CD1c-positive myeloid dendritic cell (primary cell): ENCODE results near the gene SPNS3.

Experiments used
- DNase-seq: peaks from one replicate; pipeline ENCODE4 v3.0.0-alpha.2; 2016; ENCODE audit errors: extremely low spot score

SPNS3 gene

DNA sequence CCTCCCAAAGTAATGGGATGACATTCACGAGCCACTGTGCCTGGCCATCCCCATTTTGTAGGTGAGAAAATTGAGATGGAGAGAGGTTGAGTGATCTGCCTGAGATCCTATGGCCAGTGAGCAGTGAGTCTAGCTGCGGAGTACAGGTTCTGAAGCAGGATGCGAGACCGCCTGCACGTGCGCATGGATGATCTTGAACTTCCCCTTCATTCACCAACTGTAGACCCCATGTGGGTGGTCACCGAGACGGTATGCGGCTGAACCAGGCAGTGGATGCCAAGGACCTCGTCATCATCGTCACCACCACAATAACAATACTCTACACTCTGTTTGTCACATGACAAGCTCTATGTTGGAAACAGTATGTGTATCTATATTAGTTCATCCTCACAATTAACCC, 6.2 kb upstream of the SPNS3 start:
- DNase-seq = peak; percentile 13

DNA sequence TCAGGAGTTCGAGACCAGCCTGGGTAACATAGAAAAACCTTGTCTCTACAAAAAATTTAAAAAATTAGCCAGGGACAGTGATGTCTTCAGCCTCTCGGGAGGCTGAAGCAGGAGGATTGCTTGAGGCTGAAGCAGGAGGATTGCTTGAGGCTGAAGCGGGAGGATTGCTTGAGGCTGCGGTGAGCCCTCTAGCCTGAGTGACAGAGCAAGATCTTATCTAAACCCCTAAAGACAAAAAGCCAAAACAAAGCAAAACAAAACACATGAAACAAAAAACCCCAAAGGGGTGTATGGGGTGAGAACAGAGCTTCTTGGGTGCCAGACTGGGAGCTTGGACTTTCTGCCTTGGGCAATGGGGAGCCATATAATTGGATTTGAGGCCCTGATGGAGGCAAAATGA, 2.6 kb downstream of the SPNS3 start:
- no peak for DNase-seq

DNA sequence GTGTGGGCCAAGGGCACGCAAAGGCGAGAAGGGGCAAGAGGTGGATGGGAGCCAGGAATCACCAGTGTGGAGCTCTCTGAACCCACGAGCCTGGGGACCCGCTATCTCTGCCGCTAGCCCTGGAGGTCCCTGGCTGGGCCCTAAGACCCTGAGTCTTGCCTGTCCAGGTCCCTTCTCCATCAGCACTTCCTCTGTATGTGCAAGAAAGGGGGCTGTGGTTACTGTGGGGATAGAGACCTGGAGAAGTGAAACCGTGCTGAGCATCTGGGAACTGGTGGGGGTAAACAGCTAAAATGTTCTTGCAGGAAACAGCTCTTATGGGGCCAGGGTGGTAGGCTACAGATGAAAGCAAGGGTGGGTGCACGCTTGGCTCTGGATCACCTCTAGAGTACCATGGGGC, 3.1 kb downstream of the SPNS3 start:
- peak; percentile 65 for DNase-seq

DNA sequence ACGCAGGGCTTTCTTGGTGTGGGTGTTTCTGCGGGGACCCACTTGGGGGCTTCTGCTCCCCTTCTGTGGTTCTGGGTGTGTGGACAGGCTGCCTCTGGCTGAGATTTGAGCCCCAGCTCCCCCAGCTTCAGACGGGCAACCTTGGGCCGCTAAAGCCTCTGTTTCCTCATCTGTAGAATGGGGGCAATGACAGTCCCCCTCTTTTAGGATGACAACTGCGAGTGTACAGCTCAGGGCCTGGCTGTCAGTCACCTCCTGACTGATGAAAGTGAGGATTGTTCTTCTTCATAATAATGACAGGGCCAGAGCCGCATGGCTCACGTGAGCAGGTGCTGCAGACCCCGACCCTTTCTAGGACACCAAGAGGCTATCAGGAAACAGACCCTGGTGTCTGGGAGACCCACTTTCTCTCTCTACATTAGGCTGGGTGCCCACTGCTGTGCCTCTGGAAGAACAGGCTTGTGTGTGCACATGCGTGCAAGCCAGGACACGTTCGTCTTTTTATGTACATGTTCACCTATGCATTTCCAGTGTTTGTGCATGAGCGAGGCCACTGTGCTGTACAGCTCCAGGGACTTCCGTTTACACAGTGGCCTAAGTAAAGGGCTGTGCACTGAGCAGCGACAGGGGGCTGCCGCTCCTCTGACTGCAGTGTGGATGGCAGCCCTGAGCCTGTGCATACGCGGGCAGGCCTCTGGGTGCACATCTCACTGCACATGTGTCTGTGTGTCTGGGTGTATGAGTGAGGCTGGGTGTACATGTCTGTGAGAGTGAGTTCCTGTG, 4.6 kb downstream of the SPNS3 start:
- DNase-seq = no peak

DNA sequence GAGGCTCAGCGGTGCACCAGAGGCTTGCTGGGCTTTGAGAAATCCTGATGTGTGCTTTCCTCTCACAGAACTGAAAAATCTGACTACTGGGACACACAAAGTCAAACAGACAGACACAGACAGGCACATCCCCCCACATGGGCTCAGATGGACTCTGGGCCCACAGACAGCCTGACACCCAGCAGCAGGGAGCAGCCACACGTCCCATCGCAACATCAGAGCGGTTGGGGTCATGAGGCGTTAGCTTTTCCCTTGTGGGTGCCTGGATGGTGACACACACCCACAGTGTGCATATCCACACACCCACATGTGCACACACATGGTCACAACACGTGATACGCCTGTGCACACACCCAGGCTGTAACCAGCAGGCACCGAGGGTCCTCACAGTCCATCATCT, 6.3 kb downstream of the SPNS3 start:
- DNase-seq = no peak

DNA sequence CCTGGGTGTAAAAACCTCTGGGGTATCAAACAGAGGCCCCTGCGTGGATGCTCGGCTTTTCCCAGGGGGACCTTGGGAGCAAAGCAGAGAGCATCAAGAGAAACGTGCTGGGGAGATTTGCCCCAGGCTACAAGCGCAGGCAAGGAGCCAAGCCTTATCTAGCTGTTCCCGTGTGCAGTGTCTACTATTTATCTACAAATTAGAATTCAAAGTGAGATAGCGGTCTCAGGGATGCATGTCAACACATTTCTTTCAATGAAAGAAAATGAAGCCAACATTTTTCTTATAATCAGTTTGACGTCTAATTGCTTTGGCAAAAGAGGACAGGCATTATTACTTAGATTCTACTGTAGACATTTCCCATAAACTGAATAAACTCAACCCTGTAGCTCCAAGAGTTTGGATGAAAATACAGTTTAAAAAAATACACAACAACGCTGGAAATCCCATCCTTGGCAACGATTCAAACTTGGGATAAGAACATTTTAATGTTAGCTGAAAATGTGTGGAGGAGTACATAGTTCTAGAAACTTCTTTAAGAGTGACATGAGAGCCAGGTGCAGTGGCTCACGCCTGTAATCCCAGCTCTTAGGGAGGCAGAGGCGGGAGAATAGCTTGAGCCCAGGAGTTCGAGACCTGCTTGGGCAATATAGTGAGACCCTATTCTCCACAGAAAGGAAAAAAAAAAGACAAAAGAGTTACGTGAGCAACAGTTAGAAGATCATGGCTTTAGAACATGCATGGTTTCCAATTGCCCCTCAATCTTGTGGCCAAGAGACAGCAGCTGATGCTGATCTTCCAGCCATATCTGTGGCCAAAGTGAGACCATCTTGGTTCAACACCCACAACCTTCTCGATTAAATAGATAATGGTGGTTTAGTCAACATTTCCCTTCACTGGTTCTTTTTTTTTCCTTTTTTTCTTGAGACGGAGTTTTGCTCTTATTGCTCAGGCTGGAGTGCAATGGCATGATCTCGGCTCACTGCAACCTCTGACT, 7.2 kb downstream of the SPNS3 start:
- no peak for DNase-seq

DNA sequence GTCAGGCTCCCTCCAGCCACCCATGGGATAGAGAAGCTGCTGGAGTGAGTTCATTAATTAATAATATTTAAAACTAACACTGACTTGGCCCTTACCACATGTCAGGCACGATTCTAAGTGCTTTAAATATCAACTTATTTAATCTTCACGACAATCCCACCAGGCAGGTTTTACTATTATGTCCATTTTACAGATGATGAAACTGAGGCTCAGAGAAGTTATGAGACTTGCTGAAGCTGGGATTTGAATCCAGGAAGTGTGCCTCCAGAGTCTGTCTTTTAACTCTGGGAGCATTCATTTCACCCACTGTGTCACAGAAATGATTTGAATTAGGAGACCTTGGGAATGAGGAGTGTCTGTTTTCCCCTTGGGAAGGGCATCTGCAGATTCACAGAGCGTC, 8.8 kb downstream of the SPNS3 start:
- DNase-seq = no peak

DNA sequence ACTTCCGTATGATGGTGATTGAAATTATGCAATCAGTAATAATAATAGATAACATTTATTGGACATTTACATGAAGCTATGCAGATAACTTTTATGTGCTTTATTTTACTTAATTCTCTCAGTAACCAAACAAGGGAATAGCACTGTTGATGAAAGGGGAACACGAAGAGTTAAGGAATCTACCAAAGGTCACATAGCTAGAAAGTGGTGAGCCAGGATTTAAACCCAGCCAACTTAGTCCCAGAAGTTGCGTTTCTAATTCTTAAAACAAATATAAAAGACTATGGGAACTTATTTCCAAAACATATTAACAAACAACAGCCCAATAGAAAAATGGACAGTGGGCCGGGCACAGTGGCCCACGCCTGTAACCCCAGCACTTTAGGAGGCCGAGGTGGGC, 9.7 kb downstream of the SPNS3 start:
- DNase-seq = no peak

DNA sequence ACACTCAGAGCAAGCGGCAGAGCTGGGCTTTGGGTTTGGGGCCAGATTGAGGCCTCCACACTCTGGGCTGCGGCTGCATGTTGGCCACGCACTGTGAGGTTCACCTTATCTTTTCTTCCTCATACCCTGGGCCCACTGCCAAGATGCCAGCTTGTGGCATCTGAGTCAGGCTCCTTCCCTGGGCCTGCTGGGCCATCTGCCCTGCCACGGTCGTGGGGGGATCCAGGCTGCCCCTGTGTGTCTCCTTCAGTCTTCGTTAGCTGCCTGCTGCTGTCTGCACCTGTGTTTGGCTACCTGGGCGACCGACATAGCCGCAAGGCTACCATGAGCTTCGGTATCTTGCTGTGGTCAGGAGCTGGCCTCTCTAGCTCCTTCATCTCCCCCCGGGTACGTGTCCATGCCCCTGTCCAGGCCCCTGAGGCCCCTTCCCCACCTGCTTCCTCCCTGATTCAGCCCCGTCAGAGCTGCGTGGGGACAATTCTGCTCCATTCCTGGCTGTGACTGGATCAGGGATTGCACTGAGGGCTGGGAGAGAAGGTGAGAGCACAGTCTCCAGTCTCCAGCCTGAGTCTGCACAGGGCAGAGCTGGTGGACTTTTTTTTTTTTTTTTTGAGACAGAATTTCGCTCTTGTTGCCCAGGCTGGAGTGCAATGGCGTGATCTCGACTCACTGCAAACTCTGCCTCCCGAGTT, 11.2 kb downstream of the SPNS3 start:
- peak; percentile 30 for DNase-seq

DNA sequence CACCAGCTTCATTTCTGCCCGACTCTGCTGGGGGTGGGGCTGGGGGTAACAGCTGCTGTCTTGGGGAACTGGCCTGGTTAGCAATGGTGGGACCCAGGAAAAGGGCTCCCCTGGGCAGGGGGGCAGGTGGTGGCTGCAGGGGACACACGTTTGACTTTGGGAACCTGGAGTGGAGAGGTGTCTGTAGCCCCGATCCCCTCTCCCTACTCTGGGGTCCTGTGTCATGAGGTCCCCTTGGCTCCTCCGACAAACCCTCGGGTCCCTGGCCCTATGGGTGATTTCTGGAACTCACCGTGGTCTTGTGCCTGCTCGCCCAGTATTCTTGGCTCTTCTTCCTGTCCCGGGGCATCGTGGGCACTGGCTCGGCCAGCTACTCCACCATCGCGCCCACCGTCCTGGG, 12.0 kb downstream of the SPNS3 start:
- DNase-seq = no peak

DNA sequence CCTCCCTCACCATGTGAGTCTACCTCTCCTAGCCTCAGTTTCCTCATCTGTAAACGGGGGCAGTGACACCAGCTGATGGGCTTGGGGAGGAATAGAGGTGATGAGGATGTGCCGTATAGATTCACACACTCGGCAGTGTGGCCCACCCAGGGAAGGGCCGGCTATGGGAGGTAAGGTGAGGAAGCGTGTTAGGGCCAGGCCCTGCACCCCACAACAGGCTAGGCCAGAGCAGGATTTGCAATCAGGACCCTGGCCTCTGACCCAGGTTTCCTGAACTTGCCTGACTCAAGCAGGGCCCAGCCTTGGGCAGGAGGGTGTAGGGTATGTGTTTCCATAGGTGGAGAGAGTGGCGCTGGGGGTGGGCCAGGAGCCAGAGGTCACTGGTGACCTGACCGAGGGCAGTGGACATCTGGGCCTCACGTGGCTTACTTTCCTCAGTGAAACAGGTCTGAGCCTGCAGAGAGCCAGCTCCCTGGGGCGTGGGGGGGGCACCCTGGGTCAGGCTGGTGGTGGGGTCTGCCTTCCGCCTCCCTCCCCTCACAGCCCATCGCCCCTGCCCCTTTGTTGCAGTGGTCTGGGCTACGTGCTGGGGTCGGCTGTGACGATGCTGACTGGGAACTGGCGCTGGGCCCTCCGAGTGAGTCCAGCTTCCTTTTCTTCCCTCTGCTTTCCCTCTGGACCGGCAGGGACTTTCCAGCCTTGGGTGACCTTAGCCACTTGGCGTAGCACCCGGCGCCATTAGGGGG, 12.8 kb downstream of the SPNS3 start:
- DNase-seq = no peak

DNA sequence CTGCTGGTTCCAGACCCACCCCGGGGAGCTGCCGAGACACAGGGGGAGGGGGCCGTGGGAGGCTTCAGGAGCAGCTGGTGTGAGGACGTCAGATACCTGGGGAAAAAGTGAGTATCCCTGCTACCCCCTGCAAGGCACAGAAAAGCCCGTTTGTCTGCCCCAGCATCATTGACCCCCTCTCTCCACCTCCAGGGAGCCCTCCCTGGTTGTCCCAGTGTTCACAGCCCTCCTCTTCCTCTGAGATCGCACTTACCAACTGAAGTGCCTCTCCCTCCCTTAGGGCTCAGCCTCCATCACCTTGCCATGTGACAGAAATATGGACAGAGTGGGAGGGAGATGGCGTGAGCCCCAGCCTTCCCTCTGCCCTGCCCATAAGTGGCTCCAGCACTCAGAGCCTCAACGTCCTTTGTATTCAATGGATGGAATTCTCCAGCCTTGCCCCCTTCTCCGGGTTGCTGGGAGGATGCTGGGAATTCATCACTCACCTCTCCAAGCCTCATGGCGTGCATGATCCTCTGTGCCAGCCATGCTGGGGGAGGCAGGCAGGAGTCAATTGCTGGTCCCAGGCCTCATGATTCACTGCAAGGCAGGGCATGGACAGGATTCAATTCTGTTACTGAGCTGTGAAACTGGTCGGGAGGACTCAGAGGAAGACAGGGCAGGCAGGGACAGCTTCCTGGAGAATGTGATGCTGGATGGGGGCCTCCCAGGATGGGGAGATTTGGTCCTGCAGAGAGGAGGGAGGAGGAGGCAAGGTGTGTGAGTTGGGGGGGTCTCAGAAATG, 14.6 kb downstream of the SPNS3 start:
- no peak for DNase-seq

DNA sequence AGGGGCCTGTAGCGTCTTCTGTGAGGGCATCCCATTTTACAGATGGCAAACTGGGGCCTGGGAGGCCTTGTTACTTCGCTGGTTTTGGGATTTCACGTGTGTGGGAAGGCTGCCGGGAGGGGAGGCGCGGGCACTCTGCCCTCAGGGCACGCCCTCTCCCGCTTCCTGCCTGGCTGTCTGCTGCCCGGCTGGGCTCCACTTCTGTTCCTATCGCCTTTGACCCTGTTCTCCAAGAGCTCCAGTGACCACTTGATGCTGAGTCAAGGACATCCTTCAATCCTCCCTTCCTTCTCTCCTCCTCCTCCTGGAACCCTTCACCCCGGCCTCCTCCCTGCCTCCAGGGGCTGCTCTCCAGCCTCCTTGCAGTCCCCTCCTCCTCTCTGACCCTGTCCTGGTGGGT, 16.0 kb downstream of the SPNS3 start:
- DNase-seq = peak; percentile 42

DNA sequence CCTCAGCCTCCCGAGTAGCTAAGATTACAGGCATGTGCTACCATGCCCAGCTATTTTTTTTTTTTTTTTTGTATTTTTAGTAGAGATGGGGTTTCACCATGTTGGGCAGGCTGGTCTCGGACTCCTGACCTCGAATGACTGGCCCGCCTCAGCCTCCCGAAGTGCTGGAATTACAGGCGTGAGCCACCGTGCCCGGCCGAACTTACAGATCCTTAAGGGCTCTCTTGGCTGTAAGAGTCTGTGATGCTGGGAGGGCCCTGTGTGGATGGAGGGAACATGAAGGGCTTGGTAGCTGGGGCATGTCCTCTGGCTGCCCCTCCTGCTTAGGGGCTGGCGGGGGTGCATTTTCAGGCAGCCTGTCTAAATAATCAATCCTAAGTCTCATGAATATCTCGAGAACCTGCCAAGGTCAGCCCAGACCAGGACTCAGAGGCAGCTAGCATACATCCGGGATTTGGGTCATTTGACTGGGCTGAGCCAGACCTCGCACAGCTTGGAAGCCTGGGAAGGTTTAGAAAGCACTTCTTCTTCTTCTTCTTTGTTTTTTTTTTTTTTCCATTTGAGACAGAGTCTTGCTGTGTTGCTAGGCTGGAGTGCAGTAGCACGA, 17.1 kb downstream of the SPNS3 start:
- no peak for DNase-seq

DNA sequence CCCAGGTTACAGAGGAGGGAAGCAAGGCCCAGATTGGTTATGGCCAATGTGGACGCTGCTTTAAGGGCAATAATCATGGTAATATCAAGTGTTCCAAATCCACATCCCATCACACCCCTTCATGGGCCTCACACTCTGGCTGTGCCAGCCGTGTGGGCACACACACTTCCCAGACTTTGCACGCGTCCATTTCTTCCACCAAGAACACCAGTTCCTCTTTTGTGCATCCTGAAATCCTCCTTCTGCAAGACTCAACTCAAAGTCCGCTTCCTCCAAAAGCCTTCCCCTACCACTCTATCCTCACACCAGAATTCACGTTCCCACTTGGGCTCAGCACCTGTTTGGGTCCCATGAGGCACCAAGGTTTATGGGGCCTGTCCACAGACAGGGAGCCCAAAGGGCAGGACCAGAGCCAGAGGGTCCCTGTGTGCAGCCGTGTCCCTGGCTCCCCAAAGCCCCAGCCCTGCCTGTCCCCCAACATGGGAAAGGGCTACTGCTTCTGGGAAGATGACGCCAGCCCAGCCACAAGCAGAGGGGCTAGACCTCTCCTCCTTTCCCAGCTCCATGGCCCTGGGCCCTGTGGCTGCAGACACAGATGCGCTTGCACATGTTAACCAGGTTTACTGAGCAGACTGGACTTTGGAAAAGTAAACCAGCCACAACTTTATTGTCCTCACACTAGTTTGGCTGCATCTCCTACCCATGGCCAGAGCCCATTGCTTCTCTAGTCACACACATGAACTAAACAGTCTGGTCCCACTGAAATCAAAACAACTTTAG, 20.3 kb downstream of the SPNS3 start:
- peak; percentile 50 for DNase-seq

DNA sequence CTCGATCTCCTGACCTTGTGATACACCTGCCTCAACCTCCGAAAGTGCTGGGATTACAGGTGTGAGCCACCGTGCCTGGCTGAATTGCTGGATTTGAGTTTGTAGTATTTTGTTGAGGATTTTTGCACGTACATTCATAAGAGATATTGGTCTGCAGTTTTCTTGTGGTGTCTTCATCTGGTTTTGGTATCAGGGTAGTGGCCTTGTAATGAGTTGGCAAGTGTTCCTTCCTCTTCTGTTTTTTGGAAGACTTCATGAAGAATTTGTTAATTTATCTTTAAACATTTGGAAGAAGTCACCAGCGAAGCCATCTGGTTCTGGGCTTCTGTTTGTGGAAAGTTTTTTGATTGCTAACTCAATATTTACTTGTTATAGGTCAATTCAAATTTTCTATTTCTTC, 26.9 kb downstream of the SPNS3 start:
- no peak for DNase-seq

DNA sequence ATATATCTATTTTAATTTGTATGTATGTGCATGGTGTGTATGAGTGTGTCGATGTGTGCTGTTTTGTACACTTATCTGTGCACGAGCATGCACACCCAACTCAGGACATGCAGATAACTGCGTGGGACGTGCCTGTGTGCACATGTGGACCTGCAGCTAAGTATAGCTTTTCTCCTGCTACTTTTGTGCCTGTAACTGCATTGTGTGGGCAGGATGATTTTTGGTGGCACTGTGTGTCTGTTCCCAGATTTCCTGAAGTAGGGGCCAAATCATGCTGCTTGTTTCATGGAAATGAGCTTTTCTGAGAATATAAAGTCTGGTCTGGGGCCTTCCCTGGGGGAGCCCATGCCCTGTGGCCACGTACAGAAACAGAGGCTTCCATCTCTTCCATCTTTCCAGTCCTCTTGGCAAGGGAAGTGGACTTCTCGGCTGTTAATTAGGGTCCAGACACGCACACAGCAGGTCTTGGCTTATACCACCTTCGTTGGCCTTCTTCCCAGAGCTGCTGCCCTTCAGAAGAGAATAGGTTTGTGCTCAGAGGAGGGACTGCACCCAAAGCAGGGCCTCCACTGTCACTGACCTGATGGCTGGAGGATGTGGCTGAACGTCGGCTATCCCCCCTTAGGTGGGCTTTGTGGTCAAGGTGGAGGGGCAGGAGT, 30.2 kb downstream of the SPNS3 start:
- no peak for DNase-seq

DNA sequence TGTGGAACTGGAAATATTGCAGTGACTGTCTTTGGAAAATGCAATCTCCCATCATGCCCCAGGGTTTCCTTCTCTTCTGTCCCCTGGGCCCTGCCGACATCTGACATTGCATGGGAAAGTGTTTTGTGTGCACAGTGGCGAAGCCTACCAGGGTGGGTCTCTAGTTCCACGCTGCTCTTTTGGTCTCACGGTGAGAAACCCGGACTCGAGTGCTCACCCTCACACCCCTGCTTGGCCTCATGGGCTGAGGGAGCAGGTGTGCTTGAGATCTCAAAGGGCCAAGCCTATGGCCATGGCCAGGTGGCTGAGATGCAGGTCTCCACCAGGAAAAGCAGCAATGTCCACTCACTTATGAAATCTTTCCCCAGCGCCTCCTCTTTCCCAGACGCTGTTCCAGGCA, 32.0 kb downstream of the SPNS3 start:
- DNase-seq = no peak

DNA sequence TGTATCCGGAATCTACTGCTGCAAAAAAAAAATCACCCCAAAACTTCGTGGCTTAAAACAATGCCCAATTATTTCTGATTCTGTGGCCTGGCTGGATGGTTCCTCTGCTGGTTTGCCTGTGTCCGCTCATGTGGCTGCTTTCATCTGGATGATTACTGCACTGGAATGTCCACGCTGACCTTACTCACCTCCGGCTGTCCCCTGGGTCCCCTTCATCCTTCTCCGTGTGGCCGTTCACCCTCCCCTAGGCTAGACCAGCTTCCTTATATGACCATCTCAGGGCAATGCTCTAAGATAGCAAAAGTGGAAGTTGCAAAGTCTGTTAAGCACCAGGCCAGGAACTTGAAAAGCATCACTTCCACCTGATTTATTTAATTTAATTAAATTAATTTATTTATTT, 33.5 kb downstream of the SPNS3 start:
- DNase-seq = no peak
